GM23248 (cell line): ENCODE measurements around the gene CFAP45.

Source experiments
- EZH2 ChIP-seq: fragments of 200-600 bp; sonication (generic); IDR thresholded peaks from 2 replicates; pipeline ENCODE4 v1.6.1; 2018; ENCODE audit warnings: antibody characterized with exemption, mild to moderate bottlenecking; ENCODE audit not compliant: insufficient read depth, poor library complexity, severe bottlenecking
- EZH2phosphoT487 ChIP-seq: fragments of 200-600 bp; sonication (generic); IDR thresholded peaks from 2 replicates; pipeline ENCODE4 v1.6.1; 2018; ENCODE audit warnings: antibody characterized with exemption, moderate library complexity, mild to moderate bottlenecking, low read depth; ENCODE audit not compliant: insufficient read depth

GRCh38 chr1:159935719-159936272 lies 35.8 kb upstream of the CFAP45 start:
- TF ChIP-seq EZH2 (no peak), EZH2phosphoT487 (no peak)
